ENCODE data around the gene CBY2.

GRCh38 chr13:45723798-45724197 is 21.7 kb downstream of the CBY2 start:
- TF ChIP-seq CTCF (IDR thresholded peaks at IDR 0.05), result no peak
- TF ChIP-seq POLR2A (IDR thresholded peaks at IDR 0.05), result no peak

Data from stomach (tissue), 4 donors.